Cortex of kidney (tissue), 1 donor: Measurements from ENCODE around the gene GFRA1.

Source experiments
- DNase-seq: peaks from one replicate; lab custom pipeline; 2025; lab: John Stamatoyannopoulos, UW

GFRA1 gene

GRCh38 chr10:116122664-116123063 is 150.3 kb downstream of the GFRA1 start:
- DNase-seq: no peak

- DNase-seq: no peak
Measured at GRCh38 chr10:116121640-116122525, 151.1 kb downstream of the GFRA1 start.

GRCh38 chr10:116120688-116121455 is 152.1 kb downstream of the GFRA1 start:
- DNase-seq: no peak

GRCh38 chr10:116118847-116119246 is 154.2 kb downstream of the GFRA1 start:
- DNase-seq: no peak

- DNase-seq: no peak
Measured at GRCh38 chr10:116115797-116116196, 157.2 kb downstream of the GFRA1 start.

- DNase-seq: no peak
Measured at GRCh38 chr10:116115036-116115641, 157.9 kb downstream of the GFRA1 start.

GRCh38 chr10:116113721-116114501 is 159.1 kb downstream of the GFRA1 start:
- no peak for DNase-seq

- no peak for DNase-seq
Measured at GRCh38 chr10:116112232-116113231, 160.5 kb downstream of the GFRA1 start.

GRCh38 chr10:116111483-116112095 is 161.4 kb downstream of the GFRA1 start:
- DNase-seq: no peak

GRCh38 chr10:116110736-116111135 is 162.3 kb downstream of the GFRA1 start:
- no peak for DNase-seq

- no peak for DNase-seq
Measured at GRCh38 chr10:116109881-116110280, 163.1 kb downstream of the GFRA1 start.

- no peak for DNase-seq
Measured at GRCh38 chr10:116109481-116109880, 163.5 kb downstream of the GFRA1 start.

- no peak for DNase-seq
Measured at GRCh38 chr10:116108095-116108494, 164.9 kb downstream of the GFRA1 start.

GRCh38 chr10:116106611-116107010 is 166.4 kb downstream of the GFRA1 start:
- DNase-seq: no peak

GRCh38 chr10:116105264-116105663 is 167.7 kb downstream of the GFRA1 start:
- no peak for DNase-seq

- no peak for DNase-seq
Measured at GRCh38 chr10:116104210-116104932, 168.6 kb downstream of the GFRA1 start.

- no peak for DNase-seq
Measured at GRCh38 chr10:116103668-116104067, 169.3 kb downstream of the GFRA1 start.

- DNase-seq: no peak
Measured at GRCh38 chr10:116101616-116102315, 171.2 kb downstream of the GFRA1 start.

GRCh38 chr10:116100984-116101383 is 172.0 kb downstream of the GFRA1 start:
- no peak for DNase-seq
